GM18505 (cell line): ENCODE measurements around the gene SLC39A5.

ENCODE experiments used
- ATAC-seq: cut with Tn5 transposase; IDR thresholded peaks from one replicate; pipeline ENCODE4 v1.9.1; 2021; ENCODE audit not compliant: unreplicated experiment
- POLR2A ChIP-seq: IDR thresholded peaks from 4 replicates; pipeline ENCODE4 v1.6.1; 2011; ENCODE audit warnings: borderline replicate concordance; ENCODE audit not compliant: insufficient read depth, insufficient read length; ENCODE audit errors: extremely low read depth

SLC39A5 gene

DNA sequence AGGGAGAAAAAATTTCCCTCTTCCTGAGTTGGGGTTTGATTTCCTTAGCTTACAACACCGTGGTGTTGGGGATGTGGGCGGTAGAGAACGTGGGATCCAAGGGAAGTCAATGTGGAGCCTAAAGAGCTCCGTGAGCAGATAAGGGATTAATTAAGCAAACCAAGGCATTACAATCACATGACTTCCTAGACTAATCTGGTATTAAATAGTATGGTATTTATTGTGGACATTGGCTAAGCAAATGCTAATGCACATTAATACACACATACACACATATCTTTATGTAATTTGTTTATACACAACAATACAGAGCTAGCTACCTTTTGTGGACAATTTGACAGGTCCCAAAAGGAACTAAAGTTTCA is 7.3 kb upstream of the SLC39A5 start:
- TF ChIP-seq POLR2A: no peak
- ATAC-seq: no peak

- ATAC-seq: no peak
- no peak for TF ChIP-seq POLR2A
Observed at GRCh38 chr12:56223571-56224101, 6.2 kb upstream of the SLC39A5 start.

- peak; percentile 71 for ATAC-seq
- peak; percentile 64 for TF ChIP-seq POLR2A
Observed at GRCh38 chr12:56224102-56224701, 5.6 kb upstream of the SLC39A5 start, which contains the start of gene NABP2. Gene NABP2 (plus strand): TSS chr12:56224342. CDS start chr12:56224857, 515 bp downstream.

DNA sequence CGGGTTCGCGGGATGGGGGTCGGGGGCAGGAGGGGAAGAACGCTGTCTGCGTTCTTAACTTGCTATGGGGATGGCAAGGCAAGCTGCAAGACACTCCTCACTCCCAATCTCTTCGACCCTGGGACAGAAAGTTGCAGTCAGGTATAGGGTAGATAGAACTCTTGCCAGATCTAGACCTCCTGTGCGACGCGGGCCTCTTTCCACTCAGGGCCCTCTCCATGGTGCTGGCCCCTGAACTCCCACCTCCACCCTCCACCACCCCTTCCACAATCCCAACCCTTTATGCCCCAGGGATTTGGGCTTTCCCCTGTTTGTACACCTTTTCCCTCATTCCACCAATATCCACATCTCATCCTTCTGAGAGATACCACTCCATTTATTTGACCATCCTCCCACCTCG is 4.9 kb upstream of the SLC39A5 start:
- TF ChIP-seq POLR2A: no peak
- ATAC-seq: no peak

DNA sequence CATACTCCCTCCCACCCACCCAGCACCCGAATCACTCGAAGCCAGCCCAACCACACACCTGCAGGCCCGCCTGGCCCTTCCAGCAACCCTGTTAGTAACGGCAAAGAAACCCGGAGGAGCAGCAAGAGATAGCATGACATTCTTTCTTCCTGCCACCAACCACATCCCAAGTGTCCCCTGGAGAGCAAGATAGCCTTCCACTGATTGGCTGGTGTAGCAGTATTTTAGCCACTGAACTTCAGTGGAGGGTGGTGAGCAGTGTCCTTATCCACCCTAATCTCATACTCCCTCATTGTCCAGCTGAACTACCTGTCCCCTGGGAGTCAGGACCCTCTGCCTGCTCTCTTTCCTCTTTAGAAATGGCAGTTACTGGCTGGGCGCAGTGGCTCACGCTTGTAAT is 769 bp upstream of the SLC39A5 start:
- no peak for ATAC-seq
- TF ChIP-seq POLR2A: no peak

DNA sequence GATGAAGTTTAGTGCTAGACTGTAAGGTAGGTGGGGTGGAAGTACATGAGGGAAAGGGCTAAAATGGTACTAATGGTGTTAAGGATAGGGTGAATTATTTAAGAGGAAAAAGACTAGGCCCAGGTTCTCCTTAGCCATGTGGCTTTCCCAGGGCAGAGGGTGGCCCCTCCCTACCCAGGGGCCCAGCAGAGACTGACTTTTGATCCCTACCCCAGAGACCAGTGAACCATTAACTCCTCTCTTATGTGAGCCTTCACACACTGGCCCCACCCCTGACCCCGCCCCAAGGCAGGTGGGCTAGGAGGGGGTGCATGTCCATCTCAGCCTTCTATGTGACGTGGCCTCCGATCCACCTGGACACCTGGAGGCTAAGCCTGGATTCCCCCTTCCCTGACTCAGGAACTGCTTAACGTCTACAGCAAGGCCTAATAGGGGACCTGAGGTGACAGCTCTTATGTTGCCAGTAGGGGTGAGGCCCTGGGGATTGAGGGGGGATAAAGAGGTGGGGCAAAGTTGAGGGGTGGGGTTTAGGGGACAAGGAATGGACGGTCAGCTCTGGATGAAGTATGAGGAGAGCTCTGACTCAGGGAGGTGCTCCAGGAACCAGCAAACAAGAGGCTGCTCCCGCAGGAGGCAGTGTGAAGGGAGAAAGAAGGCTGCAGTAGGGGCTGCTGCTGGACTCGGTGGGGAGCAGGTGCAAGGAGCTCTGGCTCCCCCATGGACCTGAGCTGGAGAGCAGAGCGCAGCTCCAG is 757 bp downstream of the SLC39A5 start:
- TF ChIP-seq POLR2A: no peak
- no peak for ATAC-seq

DNA sequence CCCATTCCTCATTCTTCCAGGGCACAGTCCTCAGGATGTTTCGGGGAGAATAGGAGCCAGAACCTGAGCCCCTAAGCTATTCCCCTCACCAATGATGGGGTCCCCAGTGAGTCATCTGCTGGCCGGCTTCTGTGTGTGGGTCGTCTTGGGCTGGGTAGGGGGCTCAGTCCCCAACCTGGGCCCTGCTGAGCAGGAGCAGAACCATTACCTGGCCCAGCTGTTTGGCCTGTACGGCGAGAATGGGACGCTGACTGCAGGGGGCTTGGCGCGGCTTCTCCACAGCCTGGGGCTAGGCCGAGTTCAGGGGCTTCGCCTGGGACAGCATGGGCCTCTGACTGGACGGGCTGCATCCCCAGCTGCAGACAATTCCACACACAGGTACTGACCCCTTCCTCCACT is 1.3 kb downstream of the SLC39A5 start:
- no peak for TF ChIP-seq POLR2A
- no peak for ATAC-seq

- TF ChIP-seq POLR2A: no peak
- ATAC-seq: no peak
Observed at GRCh38 chr12:56234746-56235436, 5.0 kb downstream of the SLC39A5 start.

GRCh38 chr12:56236091-56236490 is 6.2 kb downstream of the SLC39A5 start:
- TF ChIP-seq POLR2A: no peak
- no peak for ATAC-seq

DNA sequence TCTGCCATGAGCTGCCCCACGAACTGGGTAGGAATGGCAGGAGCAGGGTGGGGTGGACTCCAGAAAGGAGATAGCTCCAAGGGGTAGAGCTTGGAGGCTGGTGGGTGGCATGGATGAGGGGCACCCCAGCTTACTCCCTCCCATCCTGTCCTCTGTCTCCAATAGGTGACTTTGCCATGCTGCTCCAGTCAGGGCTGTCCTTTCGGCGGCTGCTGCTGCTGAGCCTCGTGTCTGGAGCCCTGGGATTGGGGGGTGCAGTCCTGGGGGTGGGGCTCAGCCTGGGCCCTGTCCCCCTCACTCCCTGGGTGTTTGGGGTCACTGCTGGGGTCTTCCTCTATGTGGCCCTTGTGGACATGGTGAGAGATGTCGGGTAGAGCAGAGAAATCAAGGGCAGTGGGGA is 7.1 kb downstream of the SLC39A5 start:
- no peak for TF ChIP-seq POLR2A
- no peak for ATAC-seq

GRCh38 chr12:56237552-56237951 is 7.7 kb downstream of the SLC39A5 start:
- no peak for ATAC-seq
- no peak for TF ChIP-seq POLR2A

- TF ChIP-seq POLR2A: no peak
- no peak for ATAC-seq
Observed at GRCh38 chr12:56241424-56242303, 11.8 kb downstream of the SLC39A5 start.

GRCh38 chr12:56242986-56243385 is 13.1 kb downstream of the SLC39A5 start:
- no peak for TF ChIP-seq POLR2A
- ATAC-seq: no peak

GRCh38 chr12:56243731-56244181 is 13.9 kb downstream of the SLC39A5 start:
- TF ChIP-seq POLR2A: no peak
- no peak for ATAC-seq

DNA sequence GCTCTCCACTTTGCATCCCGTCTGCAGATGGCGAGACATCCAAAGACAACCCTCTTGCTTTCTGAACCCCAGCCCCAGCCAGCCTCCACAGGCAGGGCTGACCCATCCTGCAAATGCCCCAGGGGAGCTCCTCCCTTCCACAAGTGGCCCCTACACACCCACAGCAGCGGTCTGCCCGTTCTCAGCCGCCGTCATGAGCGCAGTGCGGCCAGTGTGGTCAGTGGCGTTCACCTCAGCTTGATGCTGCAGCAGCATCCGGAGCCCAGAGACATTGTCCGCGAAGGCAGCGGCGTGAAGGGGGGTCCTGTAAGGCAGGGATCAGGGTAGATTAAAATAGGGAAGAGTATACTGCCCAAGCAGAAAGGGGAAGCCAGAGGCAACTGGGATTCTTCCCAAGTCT is 14.6 kb downstream of the SLC39A5 start:
- ATAC-seq: no peak
- no peak for TF ChIP-seq POLR2A
